ENCODE measurements around the gene ROCK2. TPM values are rescaled to one million over a fixed set of nuclear protein-coding genes. Genes with fewer than 3 reads are reported as not detected.

ROCK2 gene
- total and polyA plus RNA-seq, 2 of the 13 experiments (the other 11 are each of a cell fraction or from before 2014, with no cell fraction given) = 38.1 to 119 TPM

- Histone ChIP-seq H3K36me3 (replicated peaks in 1 of 2; ENCODE audit: control insufficient read depth in 1 of 2, insufficient read depth in 2 of 2, low read length in 2 of 2) (peaks cover 21 to 45% of the 10 kb centered on the region in 2 experiments), H4K20me1 (ENCODE audit: insufficient read depth, low read length) (peaks cover 71% of the 10 kb centered on the region), H3K4me2 (ENCODE audit: low read depth, low read length) (no peak overlapping the region), H3K9me3 (ENCODE audit: low read length) (no peaks in the 10 kb centered on the region), H3K4me3 (replicated peaks in 1 of 3; ENCODE audit: insufficient read depth in 1 of 3, low read depth in 2 of 3, low read length in 3 of 3) (no peak overlapping the region), H3K79me2 (ENCODE audit: insufficient read depth, low read length) (peaks cover 93% of the 10 kb centered on the region), H3K4me1 (ENCODE audit: insufficient read depth, low read length) (peaks cover 11% of the 10 kb centered on the region; the same call in 1 of the 2 replicates), H2AFZ (ENCODE audit: low read length) (no peak overlapping the region), H3K27ac (ENCODE audit: extremely low read length, insufficient read depth, low read length) (no peak overlapping the region), H3K9ac (ENCODE audit: insufficient read depth, low read depth, low read length) (no peak overlapping the region), H3K27me3 (ENCODE audit: control insufficient read depth in 1 of 2, insufficient read depth in 2 of 2, low read length in 2 of 2) (no peaks in the 10 kb centered on the region)
- no TSS peak for BruUV-seq (replicated peaks)
- TF ChIP-seq RBM22 (optimal IDR thresholded peaks at IDR 0.05; ENCODE audit: low read length) (peak; percentile 92), POLR2AphosphoS5 (IDR thresholded peaks at IDR 0.05; ENCODE audit: low read depth, low read length) (no peak), POLR2G (IDR thresholded peaks at IDR 0.05; ENCODE audit: low read depth, low read length) (0 out of 2 replicates have a peak, but pooled peaks have one; percentile 38)
- DNase-seq (ENCODE audit: low spot score) (no peak), FAIRE-seq (no peak), ATAC-seq (no peak; the same call in 2 of the 3 replicates)
- CTCF ChIA-PET (ENCODE audit: low intra/inter-chr PET ratio, low total read pairs) = no interaction called here
- POLR2A ChIA-PET = no interaction called here
- in situ Hi-C loops (cut with HindIII; ENCODE audit: extremely low pct_ligation_motif_present, low pct_unique_long_range_greater_than_20kb) = no loop called here
- intact Hi-C loops (cut with micrococcal nuclease; ENCODE audit: unreplicated experiment) = no loop called here
- 97% methylated on average over 2 of the region's 2 CpGs for WGBS (ENCODE audit: low lambda C conversion rate)
These were observed 58.9 kb downstream of the ROCK2 start for GRCh38 chr2:11285499-11285898.

GRCh38 chr2:11281186-11281585 lies 63.2 kb downstream of the ROCK2 start:
- Histone ChIP-seq H3K27ac (ENCODE audit: extremely low read length, insufficient read depth, low read length) (no peak overlapping the region), H3K27me3 (ENCODE audit: control insufficient read depth in 1 of 2, insufficient read depth in 2 of 2, low read length in 2 of 2) (no peaks in the 10 kb centered on the region), H3K4me1 (ENCODE audit: insufficient read depth, low read length) (no peaks in the 10 kb centered on the region), H2AFZ (ENCODE audit: low read length) (no peak overlapping the region), H3K4me3 (replicated peaks in 1 of 3; ENCODE audit: insufficient read depth in 1 of 3, low read depth in 2 of 3, low read length in 3 of 3) (no peak overlapping the region), H3K36me3 (replicated peaks in 1 of 2; ENCODE audit: control insufficient read depth in 1 of 2, insufficient read depth in 2 of 2, low read length in 2 of 2) (peaks cover 20 to 73% of the 10 kb centered on the region in 2 experiments), H4K20me1 (ENCODE audit: insufficient read depth, low read length) (peaks cover 63% of the 10 kb centered on the region), H3K4me2 (ENCODE audit: low read depth, low read length) (no peak overlapping the region), H3K9me3 (ENCODE audit: low read length) (no peaks in the 10 kb centered on the region), H3K9ac (ENCODE audit: insufficient read depth, low read depth, low read length) (no peak overlapping the region), H3K79me2 (ENCODE audit: insufficient read depth, low read length) (peaks cover 93% of the 10 kb centered on the region)
- FAIRE-seq = no peak
- no peak for DNase-seq (ENCODE audit: low spot score)
- in situ Hi-C loops (cut with HindIII; ENCODE audit: extremely low pct_ligation_motif_present, low pct_unique_long_range_greater_than_20kb) (no loop called here), intact Hi-C loops (cut with micrococcal nuclease; ENCODE audit: unreplicated experiment) (no loop called here)
- POLR2A ChIA-PET = no interaction called here
- TF ChIP-seq ZNF567 (CRISPR knock-in tag; IDR thresholded peaks at IDR 0.05; ENCODE audit: borderline replicate concordance) = no peak
- TF ChIP-seq KDM2A (CRISPR knock-in tag; IDR thresholded peaks at IDR 0.05; ENCODE audit: borderline replicate concordance, low read depth) = no peak
- no peak for TF ChIP-seq THAP9 (CRISPR knock-in tag; IDR thresholded peaks at IDR 0.05; ENCODE audit: borderline replicate concordance)
- no peak for TF ChIP-seq ZMYM3 (CRISPR knock-in tag; IDR thresholded peaks at IDR 0.05)
- TF ChIP-seq ZNF563 (CRISPR knock-in tag; IDR thresholded peaks at IDR 0.05) = no peak
- no peak for ATAC-seq
- WGBS (ENCODE audit: low lambda C conversion rate) = 94% methylated on average over 3 of the region's 3 CpGs
- BruUV-seq (replicated peaks) = no TSS peak
- CTCF ChIA-PET (ENCODE audit: low intra/inter-chr PET ratio, low total read pairs) = no interaction called here

Data from HepG2 (cell line).